Measurements from ENCODE around the gene SLC6A5.

Gene SLC6A5

GRCh38 chr11:20671856-20672546, 72.6 kb downstream of the SLC6A5 start:
- DNase-seq = no peak

GRCh38 chr11:20672575-20672974, 73.2 kb downstream of the SLC6A5 start:
- no peak for DNase-seq

- DNase-seq = no peak
Observed at GRCh38 chr11:20676658-20677057, 77.2 kb downstream of the SLC6A5 start.

GRCh38 chr11:20688761-20689160, 89.4 kb downstream of the SLC6A5 start:
- no peak for DNase-seq

GRCh38 chr11:20707876-20708275, 108.5 kb downstream of the SLC6A5 start:
- DNase-seq = no peak

All from CD4-positive, alpha-beta T cell treated with Interleukin-21 for 1 hour (primary cell).